Inferior parietal cortex (tissue), 1 donor: Measurements from ENCODE around the gene AIFM3.

Source experiments
- DNase-seq: peaks from one replicate; pipeline ENCODE4 v3.0.0-alpha.2; 2016; ENCODE audit errors: extremely low spot score

Gene AIFM3

DNA sequence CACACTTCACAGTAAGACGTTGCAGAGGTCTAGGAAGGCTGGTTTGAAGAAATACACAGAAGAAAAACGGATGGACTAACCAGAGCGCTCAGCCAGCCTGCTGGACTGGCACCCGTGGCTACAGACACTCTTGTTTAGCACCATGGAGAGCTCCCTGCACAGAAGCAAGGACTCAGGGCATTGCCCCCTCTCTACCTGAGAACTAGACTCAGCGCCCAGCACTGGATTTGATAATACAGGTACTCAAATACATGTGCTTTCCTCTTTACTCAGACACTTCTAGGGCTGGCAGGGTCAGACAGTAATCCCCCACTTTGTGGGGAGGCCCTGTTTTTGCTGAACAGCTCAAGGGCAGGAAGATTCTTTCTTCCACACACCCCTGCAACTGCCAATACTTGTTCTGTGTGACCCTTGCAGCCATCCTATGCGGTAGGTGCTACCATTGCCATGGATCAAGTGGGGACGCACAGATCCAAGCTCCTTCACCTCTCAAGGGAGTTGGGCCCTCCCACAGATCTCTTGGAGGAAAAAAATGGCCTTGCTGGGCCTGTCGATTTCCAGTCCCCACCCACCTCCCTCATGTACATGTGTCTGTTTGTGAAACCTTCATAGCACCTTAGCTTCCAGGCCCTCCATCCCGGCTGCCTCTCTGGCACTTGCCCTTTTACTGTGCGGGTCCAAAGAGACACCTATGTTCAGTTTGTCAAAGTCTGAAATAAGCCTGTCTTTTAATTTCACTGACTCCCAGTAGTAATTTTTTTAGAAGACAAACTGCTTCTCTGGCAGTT, 42.8 kb downstream of the AIFM3 start:
- DNase-seq, result no peak

DNA sequence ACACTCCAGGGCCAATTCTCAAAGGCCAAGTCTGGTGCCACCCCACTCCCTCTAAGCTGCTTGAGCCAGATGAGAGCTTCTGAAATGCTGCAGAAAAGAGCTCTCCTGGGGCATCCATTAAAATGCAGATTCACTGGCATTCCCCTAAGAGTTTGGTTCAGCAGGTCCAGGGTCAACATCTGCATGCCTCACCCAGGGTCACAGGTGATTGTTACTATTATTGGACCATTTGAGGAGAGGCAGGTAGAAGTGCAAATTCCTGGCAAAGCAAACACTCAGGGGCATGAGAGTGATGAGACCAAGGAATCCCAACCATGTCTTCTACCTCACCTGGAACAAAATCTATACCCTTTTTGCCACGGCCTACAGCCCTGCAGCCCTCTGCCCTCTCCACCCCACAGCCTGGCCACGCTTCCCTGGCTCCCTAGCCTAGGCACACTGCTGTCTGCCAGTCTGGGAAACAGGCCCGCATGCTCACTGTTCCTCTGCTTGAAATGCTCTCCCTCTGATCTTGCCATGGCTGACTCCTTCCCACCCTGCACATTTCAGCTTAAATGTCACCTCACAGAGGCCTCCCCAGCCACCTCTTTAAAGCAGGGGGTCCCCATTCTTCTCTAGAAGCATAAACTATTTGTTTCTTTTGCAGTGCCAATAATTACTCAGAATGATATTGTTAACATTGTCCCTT, 43.5 kb downstream of the AIFM3 start:
- no peak for DNase-seq

DNA sequence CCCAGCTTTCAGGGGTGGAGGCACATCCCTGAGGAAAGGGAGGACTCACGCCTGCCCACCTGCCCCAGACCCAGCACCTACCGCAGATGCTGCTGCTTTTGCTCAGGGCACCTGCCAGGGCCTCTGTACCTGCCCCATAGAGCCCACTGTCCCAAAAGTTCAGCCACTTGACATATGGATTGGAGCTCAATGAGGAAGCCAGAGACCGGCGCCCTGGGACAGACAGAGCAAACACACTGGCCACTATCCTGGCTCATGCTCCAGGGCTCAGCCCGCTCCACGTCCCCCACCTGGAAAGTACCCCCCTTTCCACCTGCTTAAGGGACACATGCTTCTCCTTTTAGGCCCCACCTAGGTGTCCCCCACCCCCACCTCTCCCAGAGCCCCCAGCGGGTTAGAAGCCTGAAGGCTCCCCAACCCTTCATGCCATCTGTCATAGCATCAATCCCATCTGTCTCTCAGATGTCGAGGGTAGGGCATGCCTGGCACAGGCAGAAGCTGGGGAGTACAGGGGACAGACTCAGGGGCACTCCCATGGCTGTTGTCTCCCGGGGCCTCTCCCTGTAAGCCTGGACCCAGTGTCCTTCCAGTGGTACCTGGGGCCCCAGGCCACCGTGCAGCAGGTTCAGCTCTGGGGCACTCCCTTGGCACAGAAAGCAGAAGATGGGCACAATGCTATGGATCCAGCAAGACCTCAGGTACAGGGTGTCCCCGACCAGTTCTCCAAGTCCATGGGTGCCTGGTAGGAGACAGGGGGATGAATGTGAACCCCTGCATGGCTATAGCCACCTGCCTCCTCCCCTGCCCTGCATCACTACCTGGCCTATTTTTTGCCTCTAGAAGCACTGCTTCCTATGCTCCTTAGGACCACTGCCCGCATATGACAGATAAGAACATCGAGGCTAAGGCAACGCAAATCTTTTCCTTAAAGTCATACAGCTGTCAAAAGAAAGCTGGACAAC, 45.7 kb downstream of the AIFM3 start:
- DNase-seq, result no peak

DNA sequence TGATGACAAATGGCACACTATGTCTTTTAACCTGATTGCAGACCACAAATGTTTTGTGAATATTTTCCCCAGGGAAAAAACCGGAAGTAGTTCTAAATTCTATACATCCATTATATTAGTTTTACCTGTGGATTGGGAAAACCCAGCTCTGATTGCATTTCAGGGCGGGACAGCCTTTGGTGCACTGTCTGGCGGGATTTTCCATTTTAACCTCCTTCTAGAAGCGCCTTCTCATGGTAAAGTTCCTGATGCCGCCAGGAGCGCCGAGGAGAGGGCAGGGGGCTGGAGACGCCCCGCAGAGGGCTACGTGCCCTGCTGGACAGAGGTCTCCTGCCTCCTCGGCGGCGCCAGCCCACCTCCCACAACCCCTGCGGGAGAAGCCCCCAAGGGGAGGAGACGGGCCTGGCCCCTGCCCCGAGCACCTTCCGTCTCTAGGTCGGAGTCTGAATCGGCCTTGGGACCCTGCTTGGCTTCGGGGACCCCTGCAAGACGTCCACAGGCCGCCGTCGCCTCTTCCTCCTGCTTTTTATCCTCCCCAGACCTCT, 46.7 kb downstream of the AIFM3 start:
- no peak for DNase-seq

DNA sequence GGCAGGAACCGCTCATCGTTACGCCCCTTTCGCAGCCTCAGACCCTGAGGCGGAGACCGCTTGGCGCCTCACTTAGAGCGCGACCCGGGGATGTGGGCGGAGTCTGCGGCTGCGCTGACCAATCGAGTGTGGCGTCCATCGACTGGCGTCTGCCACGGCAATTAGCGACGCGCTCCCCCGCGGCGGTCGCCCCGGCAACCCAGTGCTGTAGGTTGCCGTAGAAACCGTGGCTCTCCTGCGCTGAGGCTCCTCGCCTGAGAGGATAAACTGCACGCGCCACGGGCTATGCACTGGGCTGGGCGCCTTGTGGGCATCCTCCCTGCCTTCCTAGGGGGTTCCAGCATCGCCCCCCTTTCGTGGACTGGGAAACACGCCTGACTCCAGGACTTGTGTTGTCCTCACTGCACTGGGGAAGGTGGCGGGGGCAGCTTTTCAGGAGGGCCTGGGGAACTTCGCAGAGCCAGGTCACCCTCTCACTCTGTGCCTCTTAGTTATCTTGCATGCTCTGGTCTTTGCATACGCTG, 47.2 kb downstream of the AIFM3 start:
- DNase-seq, result peak; percentile 96

DNA sequence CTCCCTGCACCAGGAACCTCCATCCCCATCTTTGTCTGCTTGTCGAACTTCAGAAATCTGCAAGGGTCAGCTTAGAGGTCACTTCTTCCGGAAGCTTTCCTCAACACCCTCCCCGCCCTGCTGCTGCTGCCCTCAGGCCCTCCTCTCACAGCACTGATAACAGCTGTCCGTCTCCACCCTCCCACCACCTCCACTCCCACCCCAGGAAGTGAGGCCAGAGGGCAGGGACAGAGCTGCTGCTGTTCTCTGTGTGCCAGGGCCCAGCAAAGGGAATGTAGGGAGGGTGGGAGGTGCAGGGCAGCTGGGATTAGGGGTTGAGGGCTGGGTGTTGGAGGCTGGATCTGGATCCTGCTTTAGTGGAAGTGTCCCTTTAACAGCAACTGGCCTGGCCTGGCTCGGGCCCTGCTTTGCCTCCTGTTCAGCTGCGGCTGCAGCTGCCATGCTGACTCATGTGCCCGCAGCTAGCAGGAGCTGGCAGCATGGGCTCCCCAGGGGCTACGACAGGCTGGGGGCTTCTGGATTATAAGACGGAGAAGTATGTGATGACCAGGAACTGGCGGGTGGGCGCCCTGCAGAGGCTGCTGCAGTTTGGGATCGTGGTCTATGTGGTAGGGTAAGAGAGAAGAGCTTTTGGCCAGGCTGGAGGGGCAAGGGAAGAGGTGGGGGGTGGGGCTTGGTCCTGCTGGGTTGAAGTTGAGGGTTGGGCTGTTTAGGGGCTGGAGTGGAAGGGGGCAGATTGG, 47.8 kb downstream of the AIFM3 start, which contains the start of gene P2RX6:
Gene P2RX6 (plus strand): TSS at position 440 of the 740 bp plus-strand sequence. CDS start 10 bp downstream, at position 450.
- DNase-seq, result peak; percentile 68

DNA sequence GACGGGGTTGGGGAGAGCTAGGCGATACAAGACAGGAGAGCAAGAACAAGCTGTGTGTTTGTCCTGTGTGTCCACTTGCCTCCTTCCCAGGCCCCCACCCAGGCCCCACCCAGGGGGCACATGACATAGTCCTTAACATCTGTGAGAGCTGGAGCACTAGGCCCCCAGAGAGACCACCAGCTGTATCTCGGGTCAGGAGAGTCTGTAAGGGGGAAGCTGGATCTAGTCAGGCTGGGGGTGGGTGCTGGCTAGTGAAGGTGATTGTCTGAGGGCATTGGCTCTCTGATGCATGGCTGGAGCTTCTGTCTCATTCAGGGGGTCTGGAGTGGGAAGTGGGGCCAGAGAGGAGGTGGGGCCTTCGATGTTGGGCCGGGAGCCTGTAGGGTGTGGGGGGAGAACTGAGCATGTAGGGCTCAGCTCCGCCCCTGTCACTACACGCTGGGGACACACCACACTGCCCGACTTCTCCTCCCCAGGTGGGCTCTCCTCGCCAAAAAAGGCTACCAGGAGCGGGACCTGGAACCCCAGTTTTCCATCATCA, 48.5 kb downstream of the AIFM3 start:
- no peak for DNase-seq

DNA sequence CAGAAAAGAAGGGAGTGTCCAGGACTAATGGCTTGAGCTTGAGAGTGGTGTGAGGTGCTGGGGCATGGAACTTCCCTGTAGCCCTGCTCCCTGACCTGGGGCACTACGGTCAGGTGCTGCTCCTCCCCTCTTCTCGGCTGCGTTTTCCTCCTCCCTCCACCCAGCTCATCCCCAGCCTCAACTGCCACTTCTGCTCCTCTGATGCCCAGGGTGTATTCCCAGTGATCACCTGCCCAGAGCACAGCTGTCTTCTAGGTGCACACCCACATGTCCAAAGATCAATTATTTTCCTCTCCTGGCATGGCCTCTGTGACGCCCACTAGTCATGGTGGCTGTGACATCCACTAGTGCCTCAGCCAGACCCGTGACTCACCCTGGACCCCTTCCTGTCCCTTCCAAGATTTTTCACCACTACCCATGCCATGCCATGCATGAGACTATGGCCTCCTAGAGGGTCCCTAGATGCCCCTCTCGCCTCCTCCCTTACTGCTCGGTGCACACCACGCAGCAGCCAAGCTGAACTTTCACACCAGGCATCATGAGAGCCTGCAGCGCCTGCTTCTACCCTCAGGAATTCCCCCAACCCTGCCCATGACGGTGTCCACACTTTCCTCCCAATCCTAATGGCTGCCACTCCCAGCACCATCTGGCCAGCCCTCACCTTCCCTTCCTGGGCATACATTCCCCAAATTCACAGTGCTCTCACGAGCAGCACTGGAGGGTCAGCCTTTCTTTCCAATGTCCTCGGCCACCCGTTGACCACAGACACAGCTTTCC, 49.8 kb downstream of the AIFM3 start:
- DNase-seq, result no peak

DNA sequence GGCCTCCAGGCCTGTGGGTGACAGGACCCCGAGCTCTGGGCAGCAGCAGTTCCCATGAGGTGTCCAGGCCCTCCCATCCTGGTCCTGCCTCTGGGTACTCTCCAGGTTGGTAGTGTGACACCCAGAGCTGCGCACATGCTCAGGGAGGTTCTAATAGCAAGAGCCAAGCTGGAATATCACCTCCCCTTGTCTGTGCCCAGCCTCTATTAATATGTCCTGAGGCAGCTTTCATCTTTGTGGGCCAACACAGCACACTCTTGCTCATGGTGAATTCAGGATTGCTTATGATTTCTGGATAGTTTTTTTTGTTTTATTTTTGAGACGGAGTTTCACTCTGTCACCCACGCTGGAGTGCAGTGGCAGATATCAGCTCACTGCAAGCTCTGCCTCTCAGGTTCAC, 51.3 kb downstream of the AIFM3 start:
- DNase-seq, result no peak

DNA sequence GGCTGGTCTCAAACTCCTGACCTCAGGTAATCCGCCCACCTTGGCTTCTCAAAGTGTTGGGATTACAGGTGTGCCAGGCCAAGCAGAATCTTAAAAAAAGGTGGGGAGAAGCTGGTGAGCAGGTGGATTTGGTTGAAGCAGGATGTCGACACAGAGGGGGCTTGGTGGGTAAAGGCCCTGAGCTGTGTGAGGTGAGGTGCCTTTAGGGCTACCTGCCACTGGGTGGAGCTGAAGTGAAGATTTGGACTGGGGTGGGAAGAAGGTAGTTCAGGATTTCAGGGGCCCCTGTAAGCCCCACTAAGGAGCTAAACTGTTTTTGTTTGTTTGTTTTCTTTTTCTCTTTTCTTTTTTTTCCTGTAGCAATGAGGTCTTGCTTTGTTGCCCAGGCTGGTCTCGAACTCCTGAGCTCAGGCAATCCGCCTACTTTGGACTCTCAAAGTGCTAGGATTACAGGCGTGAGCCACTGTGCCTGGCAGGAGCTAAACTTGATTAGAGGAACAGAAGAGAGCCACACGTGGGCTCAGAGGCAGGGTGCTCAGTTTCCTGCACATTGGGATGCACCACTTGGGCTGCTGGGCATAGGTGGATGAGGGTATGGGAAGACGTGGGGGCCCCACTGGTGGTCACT, 53.9 kb downstream of the AIFM3 start:
- no peak for DNase-seq

DNA sequence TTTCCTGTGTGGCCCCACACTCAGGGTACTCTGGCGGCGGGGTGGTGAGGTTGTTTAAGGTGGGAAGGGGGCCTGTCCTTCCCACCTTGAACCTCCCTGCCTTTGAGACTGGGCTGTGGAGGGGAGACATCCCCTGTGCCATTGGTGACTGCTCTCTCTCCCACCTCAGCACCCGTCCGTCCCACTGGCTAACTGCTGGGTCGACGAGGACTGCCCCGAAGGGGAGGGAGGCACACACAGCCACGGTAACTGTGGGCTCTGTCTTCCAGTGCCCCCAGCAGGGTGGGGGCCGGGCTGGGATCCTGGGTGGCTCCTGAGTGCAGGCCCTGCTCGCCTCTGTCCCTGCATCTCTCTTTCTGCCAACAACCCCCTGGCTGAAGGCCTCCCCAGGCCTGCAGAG, 55.5 kb downstream of the AIFM3 start:
- DNase-seq, result no peak

DNA sequence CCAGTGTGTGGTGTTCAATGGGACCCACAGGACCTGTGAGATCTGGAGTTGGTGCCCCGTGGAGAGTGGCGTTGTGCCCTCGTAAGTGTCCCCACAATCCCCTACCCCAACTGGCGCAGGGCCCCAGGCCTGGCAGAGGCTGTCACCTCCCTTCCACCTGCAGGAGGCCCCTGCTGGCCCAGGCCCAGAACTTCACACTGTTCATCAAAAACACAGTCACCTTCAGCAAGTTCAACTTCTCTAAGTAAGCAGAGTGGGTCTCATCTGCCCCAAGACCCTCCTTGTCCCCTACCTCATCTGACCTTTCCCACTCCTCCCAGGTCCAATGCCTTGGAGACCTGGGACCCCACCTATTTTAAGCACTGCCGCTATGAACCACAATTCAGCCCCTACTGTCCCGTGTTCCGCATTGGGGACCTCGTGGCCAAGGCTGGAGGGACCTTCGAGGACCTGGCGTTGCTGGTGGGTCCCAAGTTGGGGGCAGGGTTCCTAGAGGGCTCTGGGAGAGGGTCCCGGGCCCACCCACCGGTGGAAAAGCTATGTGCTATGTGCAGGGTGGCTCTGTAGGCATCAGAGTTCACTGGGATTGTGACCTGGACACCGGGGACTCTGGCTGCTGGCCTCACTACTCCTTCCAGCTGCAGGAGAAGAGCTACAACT, 56.0 kb downstream of the AIFM3 start:
- DNase-seq, result no peak

DNA sequence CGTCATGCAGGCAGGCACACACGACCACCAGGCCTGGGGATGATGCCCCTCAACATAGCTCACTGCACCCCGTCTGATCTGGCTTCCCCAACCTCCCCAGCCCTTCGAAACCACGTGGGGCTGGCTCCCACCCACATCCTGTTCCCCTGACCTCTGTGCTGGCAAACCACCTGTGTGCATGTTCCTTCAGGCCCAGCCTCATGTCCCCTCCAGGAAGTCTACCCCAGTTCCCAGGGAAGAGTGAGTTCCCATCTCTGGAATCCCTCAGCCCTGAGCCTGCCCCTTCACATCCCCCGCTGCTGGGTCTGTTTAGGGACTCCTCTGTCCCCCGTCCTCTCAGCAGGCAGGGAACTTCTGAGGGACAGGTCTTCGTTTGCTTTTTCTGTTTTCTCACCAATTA, 58.2 kb downstream of the AIFM3 start:
- no peak for DNase-seq

DNA sequence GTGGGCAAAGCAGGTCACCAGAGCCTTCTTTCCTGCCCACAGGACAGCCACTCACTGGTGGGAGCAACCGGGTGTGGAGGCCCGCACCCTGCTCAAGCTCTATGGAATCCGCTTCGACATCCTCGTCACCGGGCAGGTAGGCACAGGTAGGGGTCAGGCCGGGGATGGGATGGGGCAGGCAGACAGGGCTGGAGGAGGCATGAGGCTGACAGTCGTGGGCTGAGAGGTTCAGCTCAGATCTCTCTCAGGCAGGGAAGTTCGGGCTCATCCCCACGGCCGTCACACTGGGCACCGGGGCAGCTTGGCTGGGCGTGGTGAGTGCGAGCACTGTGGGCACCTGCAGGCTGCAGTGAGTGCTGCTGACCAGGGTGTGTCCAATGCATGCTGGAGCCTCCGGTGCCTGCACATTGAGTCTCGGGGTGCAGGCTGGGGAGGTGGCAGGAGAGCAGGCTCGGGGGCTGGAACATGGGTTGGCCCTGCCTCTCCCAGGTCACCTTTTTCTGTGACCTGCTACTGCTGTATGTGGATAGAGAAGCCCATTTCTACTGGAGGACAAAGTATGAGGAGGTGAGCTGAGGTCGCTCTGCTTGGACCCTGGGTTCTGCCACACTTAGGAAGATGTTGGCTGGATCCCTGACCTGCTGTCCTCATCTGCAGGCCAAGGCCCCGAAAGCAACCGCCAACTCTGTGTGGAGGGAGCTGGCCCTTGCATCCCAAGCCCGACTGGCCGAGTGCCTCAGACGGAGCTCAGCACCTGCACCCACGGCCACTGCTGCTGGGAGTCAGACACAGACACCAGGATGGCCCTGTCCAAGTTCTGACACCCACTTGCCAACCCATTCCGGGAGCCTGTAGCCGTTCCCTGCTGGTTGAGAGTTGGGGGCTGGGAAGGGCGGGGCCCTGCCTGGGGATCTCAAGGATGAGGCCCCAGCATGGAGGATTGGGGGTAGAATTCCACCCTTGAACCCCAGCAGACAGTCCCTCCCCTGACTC, 59.0 kb downstream of the AIFM3 start:
- no peak for DNase-seq

DNA sequence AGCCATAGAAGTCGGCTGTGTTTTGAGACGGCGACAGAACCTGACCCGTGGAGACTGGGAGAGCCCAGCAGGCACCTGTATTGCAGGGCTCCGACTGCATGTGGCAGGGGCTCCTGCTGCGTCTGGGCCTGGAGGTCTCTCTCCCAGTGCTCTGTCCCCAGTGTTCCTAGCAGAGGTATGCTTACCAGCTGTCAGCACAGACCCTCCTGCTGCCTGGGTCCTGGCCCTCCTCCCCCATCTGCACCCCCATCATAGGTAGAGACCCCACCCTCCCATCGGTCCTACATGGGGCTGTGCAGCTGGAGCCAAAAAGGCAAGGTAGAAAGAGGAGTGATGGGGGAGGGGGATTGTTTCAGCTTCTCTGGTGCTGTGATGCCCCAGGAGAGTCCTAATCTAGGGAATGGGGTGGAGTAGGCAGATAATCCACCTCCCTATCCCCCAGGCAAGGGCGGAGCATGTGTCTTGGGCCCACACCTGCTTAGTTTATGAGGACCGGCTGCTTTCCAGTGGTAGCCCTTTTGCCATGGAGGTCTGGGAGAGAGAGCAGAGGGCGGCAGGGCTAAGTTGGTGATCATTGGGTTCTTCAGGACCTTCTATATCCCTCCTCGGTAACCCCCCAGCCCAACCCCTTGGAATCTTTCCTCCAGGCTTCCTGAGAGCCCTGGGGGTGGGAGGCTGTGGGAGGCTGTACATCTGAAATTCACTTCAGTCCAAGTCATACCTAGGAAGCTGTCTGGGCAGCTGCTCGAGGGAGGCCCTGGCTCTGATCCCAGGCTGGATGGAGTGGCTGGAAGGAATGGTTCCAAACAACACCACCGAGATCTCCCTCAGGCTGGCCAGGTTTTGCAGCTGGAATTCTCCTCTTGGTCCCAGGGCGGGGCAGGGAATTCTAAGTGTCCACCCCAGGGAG, 60.0 kb downstream of the AIFM3 start:
- DNase-seq, result no peak
